HEK293 (cell line): ENCODE measurements around the gene H2BK1.
A peak's percentile ranks its signal among the peaks of the same experiment; 100 is the strongest.

ENCODE experiments used
- GLIS1 ChIP-seq: fragments of 450-650 bp; formaldehyde crosslinking; IDR thresholded peaks from 2 replicates; pipeline ENCODE4 v1.5.1; 2016; ENCODE audit warnings: missing biosample characterization, missing genetic modification characterization
- KLF1 ChIP-seq: fragments of 450-650 bp; formaldehyde crosslinking; IDR thresholded peaks from 2 replicates; pipeline ENCODE4 v1.5.1; 2016; ENCODE audit warnings: missing biosample characterization, missing genetic modification characterization
- KLF7 ChIP-seq: fragments of 450-650 bp; formaldehyde crosslinking; IDR thresholded peaks from 2 replicates; pipeline ENCODE4 v1.5.1; 2016; ENCODE audit warnings: missing biosample characterization, missing genetic modification characterization, borderline replicate concordance
- OVOL3 ChIP-seq: fragments of 450-650 bp; formaldehyde crosslinking; IDR thresholded peaks from 2 replicates; pipeline ENCODE4 v1.5.1; 2016; ENCODE audit warnings: missing biosample characterization, missing genetic modification characterization
- SCRT1 ChIP-seq: fragments of 450-650 bp; formaldehyde crosslinking; IDR thresholded peaks from 2 replicates; pipeline ENCODE4 v1.5.1; 2016; ENCODE audit warnings: missing biosample characterization, missing genetic modification characterization, borderline replicate concordance
- SETDB1 ChIP-seq: IDR thresholded peaks from one replicate; pipeline ENCODE4 v1.6.1; 2017; ENCODE audit warnings: mild to moderate bottlenecking, low read length, moderate library complexity, mixed read lengths; ENCODE audit not compliant: insufficient read length
- YY2 ChIP-seq: fragments of 450-650 bp; formaldehyde crosslinking; IDR thresholded peaks from 2 replicates; pipeline ENCODE4 v1.5.1; 2016; ENCODE audit warnings: missing biosample characterization, missing genetic modification characterization
- ZBTB10 ChIP-seq: fragments of 450-650 bp; formaldehyde crosslinking; IDR thresholded peaks from 2 replicates; pipeline ENCODE4 v1.5.1; 2016; ENCODE audit warnings: missing biosample characterization, missing genetic modification characterization
- ZBTB48 ChIP-seq: fragments of 450-650 bp; formaldehyde crosslinking; IDR thresholded peaks from 2 replicates; pipeline ENCODE4 v1.5.1; 2016; ENCODE audit warnings: missing biosample characterization, missing genetic modification characterization
- ZBTB49 ChIP-seq: fragments of 450-650 bp; formaldehyde crosslinking; IDR thresholded peaks from 2 replicates; pipeline ENCODE4 v1.5.1; 2016; ENCODE audit warnings: missing biosample characterization, missing genetic modification characterization, low read depth
- ZBTB8A ChIP-seq: fragments of 450-650 bp; formaldehyde crosslinking; IDR thresholded peaks from 2 replicates; pipeline ENCODE4 v1.5.1; 2016; ENCODE audit warnings: missing biosample characterization, missing genetic modification characterization
- ZFP69B ChIP-seq: fragments of 450-650 bp; formaldehyde crosslinking; IDR thresholded peaks from 2 replicates; pipeline ENCODE4 v1.5.1; 2016; ENCODE audit warnings: missing biosample characterization, missing genetic modification characterization
- ZNF121 ChIP-seq: fragments of 450-650 bp; formaldehyde crosslinking; IDR thresholded peaks from 2 replicates; pipeline ENCODE4 v1.5.1; 2016; ENCODE audit warnings: missing biosample characterization, missing genetic modification characterization
- ZNF157 ChIP-seq: fragments of 450-650 bp; formaldehyde crosslinking; IDR thresholded peaks from 2 replicates; pipeline ENCODE4 v1.5.1; 2016; ENCODE audit warnings: missing biosample characterization, missing genetic modification characterization
- ZNF16 ChIP-seq: fragments of 450-650 bp; formaldehyde crosslinking; IDR thresholded peaks from 2 replicates; pipeline ENCODE4 v1.5.1; 2016; ENCODE audit warnings: low read depth, missing biosample characterization, missing genetic modification characterization
- ZNF211 ChIP-seq: fragments of 450-650 bp; formaldehyde crosslinking; IDR thresholded peaks from 2 replicates; pipeline ENCODE4 v1.5.1; 2016; ENCODE audit warnings: low read depth, missing biosample characterization, missing genetic modification characterization
- ZNF23 ChIP-seq: fragments of 450-650 bp; formaldehyde crosslinking; IDR thresholded peaks from 2 replicates; pipeline ENCODE4 v1.5.1; 2016; ENCODE audit warnings: missing biosample characterization, missing genetic modification characterization, borderline replicate concordance
- ZNF24 ChIP-seq: fragments of 450-650 bp; formaldehyde crosslinking; IDR thresholded peaks from 2 replicates; pipeline ENCODE4 v1.5.1; 2016; ENCODE audit warnings: missing biosample characterization, missing genetic modification characterization
- ZNF280D ChIP-seq: fragments of 450-650 bp; formaldehyde crosslinking; IDR thresholded peaks from 2 replicates; pipeline ENCODE4 v1.5.1; 2016; ENCODE audit warnings: missing biosample characterization, missing genetic modification characterization
- ZNF341 ChIP-seq: fragments of 450-650 bp; formaldehyde crosslinking; IDR thresholded peaks from 2 replicates; pipeline ENCODE4; 2016; ENCODE audit warnings: low read depth, missing biosample characterization, missing genetic modification characterization
- ZNF394 ChIP-seq: fragments of 450-650 bp; formaldehyde crosslinking; IDR thresholded peaks from 2 replicates; pipeline ENCODE4 v1.5.1; 2016; ENCODE audit warnings: missing biosample characterization, missing genetic modification characterization, mild to moderate bottlenecking, moderate library complexity, borderline replicate concordance
- ZNF529 ChIP-seq: fragments of 450-650 bp; formaldehyde crosslinking; IDR thresholded peaks from 2 replicates; pipeline ENCODE4 v1.5.1; 2017; ENCODE audit warnings: missing genetic modification characterization, missing biosample characterization; ENCODE audit not compliant: insufficient replicate concordance
- ZNF549 ChIP-seq: fragments of 450-650 bp; IDR thresholded peaks from 2 replicates; pipeline ENCODE4 v1.5.1; 2018; ENCODE audit warnings: missing biosample characterization, missing genetic modification characterization, mild to moderate bottlenecking, inconsistent platforms, moderate library complexity
- ZNF580 ChIP-seq: fragments of 450-650 bp; formaldehyde crosslinking; IDR thresholded peaks from 2 replicates; pipeline ENCODE4 v1.5.1; 2016; ENCODE audit warnings: missing biosample characterization, missing genetic modification characterization
- ZNF626 ChIP-seq: fragments of 450-650 bp; sonication (Bioruptor Pico); formaldehyde crosslinking; IDR thresholded peaks from 2 replicates; pipeline ENCODE4 v1.5.1; 2018; ENCODE audit warnings: missing biosample characterization, missing genetic modification characterization, inconsistent platforms

Gene H2BK1

GRCh38 chr7:151226875-151227782, 16.8 kb upstream of the H2BK1 start, which contains the start of gene ABCF2 (continued):
- TF ChIP-seq ZNF341 (tag by site-specific recombination) (peak; percentile 79), ZBTB49 (no peak), OVOL3 (no peak), GLIS1 (tag by site-specific recombination) (peak; percentile 72), ZNF16 (tag by site-specific recombination) (no peak), ZBTB10 (peak; percentile 65; the same call in 1 of the 2 replicates), ZNF280D (no peak), ZNF529 (tag by site-specific recombination) (no peak), KLF1 (tag by site-specific recombination) (no peak), ZNF626 (tag by site-specific recombination) (no peak), SCRT1 (no peak), KLF7 (tag by site-specific recombination) (0 out of 2 replicates have a peak, but pooled peaks have one; percentile 42), ZNF580 (tag by site-specific recombination) (no peak; the same call in 1 of the 2 replicates), ZNF23 (tag by site-specific recombination) (no peak), SETDB1 (no peak), ZNF394 (tag by site-specific recombination) (peak; percentile 93), ZFP69B (tag by site-specific recombination) (peak; percentile 62), YY2 (tag by site-specific recombination) (no peak), ZNF211 (tag by site-specific recombination) (no peak), ZNF121 (tag by site-specific recombination) (no peak), ZBTB8A (peak; percentile 92), ZBTB48 (tag by site-specific recombination) (peak; percentile 86), ZNF549 (tag by site-specific recombination) (no peak), ZNF157 (tag by site-specific recombination) (no peak), ZNF24 (tag by site-specific recombination) (peak; percentile 76)
